22Rv1 (cell line): ENCODE measurements around the gene DDI2.

Experiments
- ZFX ChIP-seq: fragments of 450-650 bp; IDR thresholded peaks from 2 replicates; pipeline ENCODE4 v1.6.1; 2017; ENCODE audit warnings: antibody characterized with exemption, borderline replicate concordance
- TF ChIP-seq, protein P1 (sequence below): fragments of 450-650 bp; IDR thresholded peaks from 2 replicates; pipeline ENCODE4 v1.5.1; 2017; ENCODE audit warnings: mild to moderate bottlenecking

DNA sequence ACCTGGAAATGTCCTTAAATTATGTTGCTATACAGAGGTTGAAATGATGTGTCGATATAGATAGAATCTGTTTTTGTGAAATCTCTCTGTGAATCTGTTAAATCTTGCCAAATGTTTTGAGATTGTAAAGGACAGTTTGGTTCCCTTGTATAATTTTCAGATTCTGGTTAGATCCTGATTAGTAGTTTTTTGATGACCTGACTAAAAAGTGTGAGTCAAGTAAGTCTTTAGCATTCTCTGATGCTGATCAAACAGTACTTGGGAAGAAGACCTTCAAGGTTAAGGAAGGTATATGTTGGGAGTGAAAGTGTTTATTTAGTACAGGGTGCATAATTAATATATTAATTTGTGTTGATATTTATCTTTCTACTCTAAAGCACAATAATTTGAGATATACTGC, 32.7 kb downstream of the DDI2 start:
- TF ChIP-seq, protein P1, sequence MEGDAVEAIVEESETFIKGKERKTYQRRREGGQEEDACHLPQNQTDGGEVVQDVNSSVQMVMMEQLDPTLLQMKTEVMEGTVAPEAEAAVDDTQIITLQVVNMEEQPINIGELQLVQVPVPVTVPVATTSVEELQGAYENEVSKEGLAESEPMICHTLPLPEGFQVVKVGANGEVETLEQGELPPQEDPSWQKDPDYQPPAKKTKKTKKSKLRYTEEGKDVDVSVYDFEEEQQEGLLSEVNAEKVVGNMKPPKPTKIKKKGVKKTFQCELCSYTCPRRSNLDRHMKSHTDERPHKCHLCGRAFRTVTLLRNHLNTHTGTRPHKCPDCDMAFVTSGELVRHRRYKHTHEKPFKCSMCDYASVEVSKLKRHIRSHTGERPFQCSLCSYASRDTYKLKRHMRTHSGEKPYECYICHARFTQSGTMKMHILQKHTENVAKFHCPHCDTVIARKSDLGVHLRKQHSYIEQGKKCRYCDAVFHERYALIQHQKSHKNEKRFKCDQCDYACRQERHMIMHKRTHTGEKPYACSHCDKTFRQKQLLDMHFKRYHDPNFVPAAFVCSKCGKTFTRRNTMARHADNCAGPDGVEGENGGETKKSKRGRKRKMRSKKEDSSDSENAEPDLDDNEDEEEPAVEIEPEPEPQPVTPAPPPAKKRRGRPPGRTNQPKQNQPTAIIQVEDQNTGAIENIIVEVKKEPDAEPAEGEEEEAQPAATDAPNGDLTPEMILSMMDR, result no peak
- TF ChIP-seq ZFX, result no peak
